Gastrocnemius medialis (tissue), 4 donors: ENCODE measurements around the gene REG1A. TPM values are rescaled to one million over a fixed set of nuclear protein-coding genes. Genes with fewer than 3 reads are reported as not detected.

Experiments
- ATAC-seq, 2 donors: fragments of 150-250 bp; one replicate each; pipeline ENCODE4 v1.9.1; 2016
- DNase-seq, 2 donors: peaks; one replicate each; pipeline ENCODE4 v3.0.0-alpha.2; 2019
- H3K27ac ChIP-seq, 4 donors: fragments of 200-600 bp; sonication (generic); 1 replicate in 1 of 4; 2 replicates in 3 of 4; pipeline ENCODE4 v1.5.1; 2016 to 2018; ENCODE audit warnings: mild to moderate bottlenecking in 2 of 4, moderate library complexity in 1 of 4
- H3K27me3 ChIP-seq, 3 donors: fragments of 200-600 bp; sonication (generic) in 2 of 3; 1 replicate in 1 of 3; 2 replicates in 2 of 3; pipeline versions ENCODE4 v1.5.1 to v1.6.0; 2016 to 2019; ENCODE audit warnings: mild to moderate bottlenecking in 1 of 3, moderate library complexity in 1 of 3
- H3K36me3 ChIP-seq, 2 donors: fragments of 200-600 bp; sonication (generic) in 1 of 2; one replicate each; pipeline ENCODE4 v1.5.1; 2017 to 2018
- H3K4me1 ChIP-seq, 2 donors: fragments of 200-600 bp; sonication (generic) in 1 of 2; one replicate each; pipeline ENCODE4 v1.5.1; 2016 to 2017; ENCODE audit warnings: mild to moderate bottlenecking in 2 of 2
- H3K4me3 ChIP-seq, 4 donors: fragments of 200-600 bp; sonication (generic) in 3 of 4; 1 replicate in 1 of 4; 2 replicates in 3 of 4; pipeline ENCODE4 v1.5.1; 2016 to 2019; ENCODE audit warnings: mild to moderate bottlenecking in 2 of 4
- H3K9me3 ChIP-seq, 3 donors: fragments of 200-600 bp; sonication (generic) in 2 of 3; 1 replicate in 1 of 3; 2 replicates in 2 of 3; pipeline ENCODE4 v1.5.1; 2016 to 2019
- CTCF ChIP-seq, 5 experiments: fragments of 450-650 bp in 3 of 5; fragments of 200-600 bp in 2 of 5; sonication (generic) in 2 of 5; IDR thresholded peaks in 4 of 5; conservative IDR thresholded peaks in 1 of 5; 1 replicate in 4 of 5; 2 replicates in 1 of 5; pipeline ENCODE4 v1.5.1; 2016 to 2019; ENCODE audit warnings: antibody characterized with exemption in 5 of 5, mild to moderate bottlenecking in 3 of 5, moderate library complexity in 3 of 5
- POLR2A ChIP-seq, 2 donors: fragments of 450-650 bp; IDR thresholded peaks; one replicate each; pipeline ENCODE4 v1.6.1; 2017; ENCODE audit warnings: antibody characterized with exemption in 2 of 2, mild to moderate bottlenecking in 2 of 2, moderate library complexity in 2 of 2
- in situ Hi-C, 4 donors: fragments of 200-750 bp; cut with MboI; loops; one replicate each; pipeline versions ENCODE4 v1.15.0 to v1.8.0; 2017; ENCODE audit warnings: low sequenced_read_pairs in 4 of 4
- intact Hi-C: fragments of 100-400 bp; cut with DNase I; formaldehyde crosslinking; loops from one replicate; pipeline ENCODE4 v1.15.1; 2023; ENCODE audit warnings: low total_unique reads
- total RNA-seq, 4 donors: library from RNA; depleted of rRNA; stranded (reverse); fragments of >200 nt; gene quantifications; one replicate each; pipeline versions ENCODE4 v1.1.0 to v1.2.3, GENCODE V29; 2016

REG1A gene
- total RNA-seq = not detected

GRCh38 chr2:79120194-79120713 lies at the start of gene REG1A:
Gene REG1A, plus strand, starts transcription at chr2:79120488. Its CDS starts 374 bp downstream, at chr2:79120862.
- Histone ChIP-seq H3K9me3 (no peaks in the 10 kb centered on the region), H3K4me3 (no peak within 1 kb of the TSS), H3K27me3 (no peaks in the 10 kb centered on the region), H3K36me3 (no peaks in the 10 kb centered on the region), H3K4me1 (no peaks in the 10 kb centered on the region), H3K27ac (no peak within 1 kb of the TSS)
- intact Hi-C loops (no loop called here), in situ Hi-C loops (no loop called here)
- ATAC-seq (no peak), DNase-seq (no peak)
- no peak for TF ChIP-seq POLR2A (IDR thresholded peaks at IDR 0.05)
- TF ChIP-seq CTCF (IDR thresholded peaks at IDR 0.05 in 4 of 5, conservative IDR thresholded peaks at IDR 0.05 in 1 of 5) = no peak

- intact Hi-C loops = no loop called here
- no peaks in the 10 kb centered on the region for H3K36me3 ChIP-seq
- no peak for TF ChIP-seq POLR2A (IDR thresholded peaks at IDR 0.05)
- no peak for TF ChIP-seq CTCF (IDR thresholded peaks at IDR 0.05 in 4 of 5, conservative IDR thresholded peaks at IDR 0.05 in 1 of 5)
- no peaks in the 10 kb centered on the region for H3K4me1 ChIP-seq
- no peak overlapping the region for H3K27ac ChIP-seq
- DNase-seq (no peak), ATAC-seq (no peak)
- in situ Hi-C loops = no loop called here
- H3K9me3 ChIP-seq = no peaks in the 10 kb centered on the region
- H3K4me3 ChIP-seq = no peak overlapping the region
- no peaks in the 10 kb centered on the region for H3K27me3 ChIP-seq
Measured at GRCh38 chr2:79071078-79071477, 49.2 kb upstream of the REG1A start.

- ATAC-seq = no peak
- no peak for DNase-seq
- H3K36me3 ChIP-seq = no peaks in the 10 kb centered on the region
- H3K27ac ChIP-seq = no peak overlapping the region
- H3K9me3 ChIP-seq = no peaks in the 10 kb centered on the region
- TF ChIP-seq POLR2A (IDR thresholded peaks at IDR 0.05) (no peak), CTCF (IDR thresholded peaks at IDR 0.05 in 4 of 5, conservative IDR thresholded peaks at IDR 0.05 in 1 of 5) (no peak)
- intact Hi-C loops (no loop called here), in situ Hi-C loops (no loop called here)
- no peak overlapping the region for H3K4me3 ChIP-seq
- no peaks in the 10 kb centered on the region for H3K4me1 ChIP-seq
- H3K27me3 ChIP-seq = no peaks in the 10 kb centered on the region
Measured at GRCh38 chr2:79082987-79083386, 37.3 kb upstream of the REG1A start.

- H3K9me3 ChIP-seq = no peaks in the 10 kb centered on the region
- ATAC-seq (no peak), DNase-seq (no peak)
- intact Hi-C loops = no loop called here
- no peak overlapping the region for H3K27ac ChIP-seq
- no peaks in the 10 kb centered on the region for H3K27me3 ChIP-seq
- no peak overlapping the region for H3K4me3 ChIP-seq
- TF ChIP-seq POLR2A (IDR thresholded peaks at IDR 0.05) (no peak), CTCF (IDR thresholded peaks at IDR 0.05 in 4 of 5, conservative IDR thresholded peaks at IDR 0.05 in 1 of 5) (no peak)
- in situ Hi-C loops = no loop called here
- no peaks in the 10 kb centered on the region for H3K36me3 ChIP-seq
- no peaks in the 10 kb centered on the region for H3K4me1 ChIP-seq
Measured at GRCh38 chr2:79083597-79084251, 36.6 kb upstream of the REG1A start.
